ENCODE measurements around the gene MZF1. TPM values are rescaled to one million over a fixed set of nuclear protein-coding genes. Genes with fewer than 3 reads are reported as not detected.
A peak's percentile ranks its signal among the peaks of the same experiment; 100 is the strongest.

The MZF1 gene
- total RNA-seq, 1 experiment from 2014 or later = 25.9 TPM

DNA sequence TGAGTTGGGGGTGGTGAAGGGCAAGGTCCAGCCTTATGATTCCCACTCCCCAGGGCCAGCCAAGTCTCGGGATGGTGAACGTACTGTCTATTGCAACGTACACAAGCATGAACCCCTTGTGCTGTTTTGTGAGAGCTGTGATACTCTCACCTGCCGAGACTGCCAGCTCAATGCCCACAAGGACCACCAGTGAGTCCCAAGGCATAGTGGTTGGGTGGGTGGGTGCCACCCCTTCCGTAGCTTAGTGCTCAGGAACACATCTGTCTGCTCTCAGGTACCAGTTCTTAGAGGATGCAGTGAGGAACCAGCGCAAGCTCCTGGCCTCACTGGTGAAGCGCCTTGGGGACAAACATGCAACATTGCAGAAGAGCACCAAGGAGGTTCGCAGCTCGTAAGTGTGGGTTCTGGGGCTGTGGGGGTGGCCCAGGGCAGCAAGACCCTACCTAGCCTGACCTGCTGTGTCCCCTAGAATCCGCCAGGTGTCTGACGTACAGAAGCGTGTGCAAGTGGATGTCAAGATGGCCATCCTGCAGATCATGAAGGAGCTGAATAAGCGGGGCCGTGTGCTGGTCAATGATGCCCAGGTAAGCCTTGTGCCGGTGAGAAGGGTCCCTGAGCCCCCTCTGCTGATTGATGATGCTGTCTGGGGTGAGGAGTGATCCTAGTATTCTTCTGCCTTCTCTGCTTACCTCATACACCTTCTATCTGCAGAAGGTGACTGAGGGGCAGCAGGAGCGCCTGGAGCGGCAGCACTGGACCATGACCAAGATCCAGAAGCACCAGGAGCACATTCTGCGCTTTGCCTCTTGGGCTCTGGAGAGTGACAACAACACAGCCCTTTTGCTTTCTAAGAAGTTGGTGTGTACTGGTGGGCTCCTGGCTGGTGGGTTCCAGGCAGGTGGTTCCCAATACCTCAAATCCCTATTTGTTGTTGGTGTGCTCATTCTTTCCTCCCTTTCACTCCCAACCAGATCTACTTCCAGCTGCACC, 25.5 kb downstream of the MZF1 start:
- DNase-seq (ENCODE audit: low read depth, low spot score) (no peak), ATAC-seq (no peak)
- peak overlapping the region in 1 of 2 experiments; percentile 17; a peak in 1 of 4 replicates for H3K4me3 ChIP-seq (ENCODE audit: low read depth in 2 of 2, low read length in 2 of 2)
- 0 out of 2 replicates have a peak, but pooled peaks have one; percentile 25 for TF ChIP-seq POLR2AphosphoS5 (IDR thresholded peaks at IDR 0.05; ENCODE audit: low read depth, low read length)
- TF ChIP-seq, protein P1, sequence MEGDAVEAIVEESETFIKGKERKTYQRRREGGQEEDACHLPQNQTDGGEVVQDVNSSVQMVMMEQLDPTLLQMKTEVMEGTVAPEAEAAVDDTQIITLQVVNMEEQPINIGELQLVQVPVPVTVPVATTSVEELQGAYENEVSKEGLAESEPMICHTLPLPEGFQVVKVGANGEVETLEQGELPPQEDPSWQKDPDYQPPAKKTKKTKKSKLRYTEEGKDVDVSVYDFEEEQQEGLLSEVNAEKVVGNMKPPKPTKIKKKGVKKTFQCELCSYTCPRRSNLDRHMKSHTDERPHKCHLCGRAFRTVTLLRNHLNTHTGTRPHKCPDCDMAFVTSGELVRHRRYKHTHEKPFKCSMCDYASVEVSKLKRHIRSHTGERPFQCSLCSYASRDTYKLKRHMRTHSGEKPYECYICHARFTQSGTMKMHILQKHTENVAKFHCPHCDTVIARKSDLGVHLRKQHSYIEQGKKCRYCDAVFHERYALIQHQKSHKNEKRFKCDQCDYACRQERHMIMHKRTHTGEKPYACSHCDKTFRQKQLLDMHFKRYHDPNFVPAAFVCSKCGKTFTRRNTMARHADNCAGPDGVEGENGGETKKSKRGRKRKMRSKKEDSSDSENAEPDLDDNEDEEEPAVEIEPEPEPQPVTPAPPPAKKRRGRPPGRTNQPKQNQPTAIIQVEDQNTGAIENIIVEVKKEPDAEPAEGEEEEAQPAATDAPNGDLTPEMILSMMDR (IDR thresholded peaks at IDR 0.05) = no peak
- in situ Hi-C loops (cut with HindIII; ENCODE audit: low pct_unique_long_range_greater_than_20kb, low sequenced_read_pairs) (no loop called here), intact Hi-C loops (cut with micrococcal nuclease; ENCODE audit: unreplicated experiment) (no loop called here)
- POLR2A ChIA-PET = interaction anchor here (0.6 to 0.7 kb wide), 2 partner anchors 9 to 11 kb away, joined by 5 read pairs; no protein-coding TSS in a partner anchor
- H3K36me3 ChIP-seq (ENCODE audit: control insufficient read depth, insufficient read depth, low read length) = peaks cover 46% of the 10 kb centered on the region
- CTCF ChIA-PET = no interaction called here
- BruUV-seq (replicated peaks) = no TSS peak
- peaks cover 10% of the 10 kb centered on the region for H3K4me1 ChIP-seq (ENCODE audit: control insufficient read depth, insufficient read depth, low read length)
- no peaks in the 10 kb centered on the region for H3K9me3 ChIP-seq (ENCODE audit: control insufficient read depth, insufficient read depth, low read depth, low read length)
- H3K27me3 ChIP-seq (ENCODE audit: control insufficient read depth, insufficient read depth, low read length) = peaks cover 2% of the 10 kb centered on the region; the same call in 1 of the 2 replicates
- H3K27ac ChIP-seq (ENCODE audit: low read length) = 0 out of 2 replicates have a peak overlapping the region, but pooled peaks have one; percentile 2

DNA sequence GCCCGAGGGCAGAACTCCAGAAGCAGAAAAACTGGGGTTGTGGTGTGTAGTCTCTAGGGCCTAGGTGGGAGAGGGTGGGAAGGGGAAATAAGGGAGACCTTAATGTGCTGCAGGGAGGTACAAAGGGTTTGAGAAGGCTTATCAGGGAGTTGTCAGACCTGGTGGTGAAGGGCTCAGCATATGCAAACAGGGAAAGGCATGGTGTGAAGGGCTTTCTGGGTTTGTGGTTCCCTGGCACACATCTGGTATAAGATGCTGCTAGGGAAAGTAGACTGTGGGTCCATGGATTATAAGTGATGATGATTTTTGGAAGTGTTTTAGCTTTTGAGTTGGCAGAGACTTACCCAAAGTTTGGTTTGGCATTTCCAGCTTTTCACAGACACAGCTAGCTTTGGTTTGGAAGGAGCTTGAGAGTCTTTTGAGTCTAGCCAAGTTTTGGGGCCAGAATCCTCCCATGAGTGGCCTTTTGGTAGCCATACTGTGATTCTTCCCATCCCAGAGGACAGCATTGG, 27.1 kb downstream of the MZF1 start:
- Histone ChIP-seq H3K27ac (ENCODE audit: low read length) (peak overlapping the region; percentile 92), H3K4me1 (ENCODE audit: control insufficient read depth, insufficient read depth, low read length) (peaks cover 10% of the 10 kb centered on the region), H3K9me3 (ENCODE audit: control insufficient read depth, insufficient read depth, low read depth, low read length) (no peaks in the 10 kb centered on the region), H3K36me3 (ENCODE audit: control insufficient read depth, insufficient read depth, low read length) (peaks cover 43% of the 10 kb centered on the region), H3K27me3 (ENCODE audit: control insufficient read depth, insufficient read depth, low read length) (peaks cover 4% of the 10 kb centered on the region; the same call in 1 of the 2 replicates), H3K4me3 (ENCODE audit: low read depth in 2 of 2, low read length in 2 of 2) (peak overlapping the region; percentile 91 to 100)
- intact Hi-C loops (cut with micrococcal nuclease; ENCODE audit: unreplicated experiment) = no loop called here
- DNase-seq (ENCODE audit: low read depth, low spot score) (no peak), ATAC-seq (no peak)
- ChIA-PET CTCF (no interaction called here), POLR2A (interaction anchor here (0.6 kb wide), 1 partner anchor 29 kb away, joined by 6 read pairs; no protein-coding TSS in a partner anchor)
- TSS peak; percentile 88 for BruUV-seq (replicated peaks)
- in situ Hi-C loops (cut with HindIII; ENCODE audit: low pct_unique_long_range_greater_than_20kb, low sequenced_read_pairs) = no loop called here
- TF ChIP-seq, protein P2, sequence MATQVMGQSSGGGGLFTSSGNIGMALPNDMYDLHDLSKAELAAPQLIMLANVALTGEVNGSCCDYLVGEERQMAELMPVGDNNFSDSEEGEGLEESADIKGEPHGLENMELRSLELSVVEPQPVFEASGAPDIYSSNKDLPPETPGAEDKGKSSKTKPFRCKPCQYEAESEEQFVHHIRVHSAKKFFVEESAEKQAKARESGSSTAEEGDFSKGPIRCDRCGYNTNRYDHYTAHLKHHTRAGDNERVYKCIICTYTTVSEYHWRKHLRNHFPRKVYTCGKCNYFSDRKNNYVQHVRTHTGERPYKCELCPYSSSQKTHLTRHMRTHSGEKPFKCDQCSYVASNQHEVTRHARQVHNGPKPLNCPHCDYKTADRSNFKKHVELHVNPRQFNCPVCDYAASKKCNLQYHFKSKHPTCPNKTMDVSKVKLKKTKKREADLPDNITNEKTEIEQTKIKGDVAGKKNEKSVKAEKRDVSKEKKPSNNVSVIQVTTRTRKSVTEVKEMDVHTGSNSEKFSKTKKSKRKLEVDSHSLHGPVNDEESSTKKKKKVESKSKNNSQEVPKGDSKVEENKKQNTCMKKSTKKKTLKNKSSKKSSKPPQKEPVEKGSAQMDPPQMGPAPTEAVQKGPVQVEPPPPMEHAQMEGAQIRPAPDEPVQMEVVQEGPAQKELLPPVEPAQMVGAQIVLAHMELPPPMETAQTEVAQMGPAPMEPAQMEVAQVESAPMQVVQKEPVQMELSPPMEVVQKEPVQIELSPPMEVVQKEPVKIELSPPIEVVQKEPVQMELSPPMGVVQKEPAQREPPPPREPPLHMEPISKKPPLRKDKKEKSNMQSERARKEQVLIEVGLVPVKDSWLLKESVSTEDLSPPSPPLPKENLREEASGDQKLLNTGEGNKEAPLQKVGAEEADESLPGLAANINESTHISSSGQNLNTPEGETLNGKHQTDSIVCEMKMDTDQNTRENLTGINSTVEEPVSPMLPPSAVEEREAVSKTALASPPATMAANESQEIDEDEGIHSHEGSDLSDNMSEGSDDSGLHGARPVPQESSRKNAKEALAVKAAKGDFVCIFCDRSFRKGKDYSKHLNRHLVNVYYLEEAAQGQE (IDR thresholded peaks at IDR 0.05; ENCODE audit: insufficient read depth in 1 of 2, low read depth in 2 of 2, low read length in 1 of 2) = no peak
- no peak for TF ChIP-seq POLR2AphosphoS5 (IDR thresholded peaks at IDR 0.05; ENCODE audit: low read depth, low read length)
- no peak for TF ChIP-seq SIN3A (IDR thresholded peaks at IDR 0.05; ENCODE audit: borderline replicate concordance, insufficient read depth, low read depth, low read length)
- TF ChIP-seq TCF7L2 (IDR thresholded peaks at IDR 0.05; ENCODE audit: low read depth, low read length) = no peak
- TF ChIP-seq, protein P1 (IDR thresholded peaks at IDR 0.05) = no peak

Data from Panc1 (cell line).